ENCODE data around the gene TNRC18.

DNA sequence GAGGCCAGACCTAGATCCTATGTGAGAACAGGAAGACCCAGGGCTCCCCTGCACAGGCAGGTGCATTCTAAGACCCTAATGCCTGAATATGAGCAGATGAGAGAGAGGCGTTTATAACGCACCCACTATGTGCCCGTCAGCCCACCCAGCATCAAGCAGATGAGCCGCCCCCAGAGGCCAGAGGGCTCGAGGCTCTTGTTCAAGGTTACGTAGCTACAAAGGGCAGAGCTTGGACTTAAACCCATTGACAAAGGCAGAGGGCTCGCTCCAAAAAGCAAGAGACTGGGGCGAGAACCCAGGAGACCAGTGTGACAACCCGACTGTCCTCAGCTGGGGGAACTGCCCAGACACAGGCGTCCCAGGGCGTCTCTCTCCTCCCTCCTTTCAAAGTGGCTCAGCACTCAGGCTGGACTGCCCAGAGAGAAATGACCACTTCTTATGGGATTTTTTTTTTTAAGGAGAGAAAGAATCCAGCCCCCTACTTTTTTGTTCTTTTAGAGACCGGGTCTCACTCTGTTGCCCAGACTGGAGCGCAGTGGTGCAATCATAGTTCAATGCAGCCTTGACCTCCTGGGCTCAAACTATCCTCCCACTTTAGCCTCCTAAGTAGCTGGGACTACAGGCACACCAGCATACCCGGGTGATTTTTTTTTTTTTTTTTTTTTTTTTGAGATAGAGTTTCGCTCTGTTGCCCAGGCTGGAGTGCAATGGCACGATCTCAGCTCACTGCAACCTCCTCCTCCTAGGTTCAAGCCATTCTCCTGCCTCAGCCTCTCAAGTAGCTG, 40.1 kb downstream of the TNRC18 start:
- TF ChIP-seq, protein P1, sequence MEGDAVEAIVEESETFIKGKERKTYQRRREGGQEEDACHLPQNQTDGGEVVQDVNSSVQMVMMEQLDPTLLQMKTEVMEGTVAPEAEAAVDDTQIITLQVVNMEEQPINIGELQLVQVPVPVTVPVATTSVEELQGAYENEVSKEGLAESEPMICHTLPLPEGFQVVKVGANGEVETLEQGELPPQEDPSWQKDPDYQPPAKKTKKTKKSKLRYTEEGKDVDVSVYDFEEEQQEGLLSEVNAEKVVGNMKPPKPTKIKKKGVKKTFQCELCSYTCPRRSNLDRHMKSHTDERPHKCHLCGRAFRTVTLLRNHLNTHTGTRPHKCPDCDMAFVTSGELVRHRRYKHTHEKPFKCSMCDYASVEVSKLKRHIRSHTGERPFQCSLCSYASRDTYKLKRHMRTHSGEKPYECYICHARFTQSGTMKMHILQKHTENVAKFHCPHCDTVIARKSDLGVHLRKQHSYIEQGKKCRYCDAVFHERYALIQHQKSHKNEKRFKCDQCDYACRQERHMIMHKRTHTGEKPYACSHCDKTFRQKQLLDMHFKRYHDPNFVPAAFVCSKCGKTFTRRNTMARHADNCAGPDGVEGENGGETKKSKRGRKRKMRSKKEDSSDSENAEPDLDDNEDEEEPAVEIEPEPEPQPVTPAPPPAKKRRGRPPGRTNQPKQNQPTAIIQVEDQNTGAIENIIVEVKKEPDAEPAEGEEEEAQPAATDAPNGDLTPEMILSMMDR (IDR thresholded peaks at IDR 0.05), result no peak
- no peak for TF ChIP-seq EP300 (IDR thresholded peaks at IDR 0.05)
- TF ChIP-seq POLR2A (IDR thresholded peaks at IDR 0.05), result no peak
